HG03039 (cell line): Measurements from ENCODE around the gene GPR33.
"Not testable (repeated sequence)": the region's sequence is repeated elsewhere in the genome, so short reads cannot be mapped to it uniquely, and the experiment has no call there.

Source experiments
- ATAC-seq: cut with Tn5 transposase; IDR thresholded peaks from one replicate; pipeline ENCODE4 v1.9.1; 2021; ENCODE audit warnings: mild to moderate bottlenecking, moderate library complexity; ENCODE audit not compliant: unreplicated experiment

Gene GPR33

GRCh38 chr14:31487886-31488285 lies at the start of gene GPR33:
TSS of gene GPR33 (minus strand) at chr14:31488039. CDS start at chr14:31483965, 4,074 bp downstream.
- no peak for ATAC-seq

GRCh38 chr14:31536201-31536960 lies 48.5 kb upstream of the GPR33 start:
- no peak for ATAC-seq

- no peak for ATAC-seq
Observed at GRCh38 chr14:31530136-31530535, 42.3 kb upstream of the GPR33 start.

GRCh38 chr14:31529053-31529452 lies 41.2 kb upstream of the GPR33 start:
- no peak for ATAC-seq

- no peak for ATAC-seq
Observed at GRCh38 chr14:31527546-31527945, 39.7 kb upstream of the GPR33 start.

- no peak for ATAC-seq
Observed at GRCh38 chr14:31527087-31527486, 39.2 kb upstream of the GPR33 start.

- no peak for ATAC-seq
Observed at GRCh38 chr14:31510855-31511254, 23.0 kb upstream of the GPR33 start.

GRCh38 chr14:31510222-31510621 lies 22.4 kb upstream of the GPR33 start:
- no peak for ATAC-seq

- ATAC-seq: no peak
Observed at GRCh38 chr14:31508135-31508534, 20.3 kb upstream of the GPR33 start.

GRCh38 chr14:31505411-31505810 lies 17.6 kb upstream of the GPR33 start:
- ATAC-seq: no peak

- no peak for ATAC-seq
Observed at GRCh38 chr14:31501870-31502269, 14.0 kb upstream of the GPR33 start.

- ATAC-seq: no peak
Observed at GRCh38 chr14:31492759-31493498, 5.1 kb upstream of the GPR33 start.

GRCh38 chr14:31489691-31490090 lies 1.9 kb upstream of the GPR33 start:
- ATAC-seq: no peak

- ATAC-seq: no peak
Observed at GRCh38 chr14:31486764-31487163, 1.1 kb downstream of the GPR33 start.

GRCh38 chr14:31484754-31485153 lies 3.1 kb downstream of the GPR33 start:
- ATAC-seq: no peak

- no peak for ATAC-seq
Observed at GRCh38 chr14:31480156-31480555, 7.7 kb downstream of the GPR33 start.

GRCh38 chr14:31479027-31479426 lies 8.8 kb downstream of the GPR33 start:
- ATAC-seq: no peak

GRCh38 chr14:31477248-31477647 lies 10.6 kb downstream of the GPR33 start:
- no peak for ATAC-seq

- ATAC-seq: no peak
Observed at GRCh38 chr14:31476131-31476866, 11.5 kb downstream of the GPR33 start.

- no peak for ATAC-seq
Observed at GRCh38 chr14:31466554-31466953, 21.3 kb downstream of the GPR33 start.

GRCh38 chr14:31465111-31465510 lies 22.7 kb downstream of the GPR33 start:
- no peak for ATAC-seq

- not testable (repeated sequence) for ATAC-seq
Observed at GRCh38 chr14:31462450-31462849, 25.4 kb downstream of the GPR33 start.
